ENCODE results near the gene TFR2. TPM values are rescaled to one million over a fixed set of nuclear protein-coding genes. Genes with fewer than 3 reads are reported as not detected.

The TFR2 gene
- total and polyA plus RNA-seq, 2 of the 13 experiments (the other 11 are each of a cell fraction or from before 2014, with no cell fraction given), result 36.9 to 64.2 TPM

- TF ChIP-seq, protein P1, sequence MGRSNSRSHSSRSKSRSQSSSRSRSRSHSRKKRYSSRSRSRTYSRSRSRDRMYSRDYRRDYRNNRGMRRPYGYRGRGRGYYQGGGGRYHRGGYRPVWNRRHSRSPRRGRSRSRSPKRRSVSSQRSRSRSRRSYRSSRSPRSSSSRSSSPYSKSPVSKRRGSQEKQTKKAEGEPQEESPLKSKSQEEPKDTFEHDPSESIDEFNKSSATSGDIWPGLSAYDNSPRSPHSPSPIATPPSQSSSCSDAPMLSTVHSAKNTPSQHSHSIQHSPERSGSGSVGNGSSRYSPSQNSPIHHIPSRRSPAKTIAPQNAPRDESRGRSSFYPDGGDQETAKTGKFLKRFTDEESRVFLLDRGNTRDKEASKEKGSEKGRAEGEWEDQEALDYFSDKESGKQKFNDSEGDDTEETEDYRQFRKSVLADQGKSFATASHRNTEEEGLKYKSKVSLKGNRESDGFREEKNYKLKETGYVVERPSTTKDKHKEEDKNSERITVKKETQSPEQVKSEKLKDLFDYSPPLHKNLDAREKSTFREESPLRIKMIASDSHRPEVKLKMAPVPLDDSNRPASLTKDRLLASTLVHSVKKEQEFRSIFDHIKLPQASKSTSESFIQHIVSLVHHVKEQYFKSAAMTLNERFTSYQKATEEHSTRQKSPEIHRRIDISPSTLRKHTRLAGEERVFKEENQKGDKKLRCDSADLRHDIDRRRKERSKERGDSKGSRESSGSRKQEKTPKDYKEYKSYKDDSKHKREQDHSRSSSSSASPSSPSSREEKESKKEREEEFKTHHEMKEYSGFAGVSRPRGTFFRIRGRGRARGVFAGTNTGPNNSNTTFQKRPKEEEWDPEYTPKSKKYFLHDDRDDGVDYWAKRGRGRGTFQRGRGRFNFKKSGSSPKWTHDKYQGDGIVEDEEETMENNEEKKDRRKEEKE (IDR thresholded peaks at IDR 0.05), result no peak
- TF ChIP-seq MAF1 (CRISPR knock-in tag; IDR thresholded peaks at IDR 0.05; ENCODE audit: borderline replicate concordance) (no peak), MAZ (IDR thresholded peaks at IDR 0.05; ENCODE audit: borderline replicate concordance, low read depth, low read length) (no peak), MAZ (CRISPR knock-in tag; IDR thresholded peaks at IDR 0.05; ENCODE audit: low read depth) (0 out of 2 replicates have a peak, but pooled peaks have one; percentile 12), ZSCAN31 (CRISPR knock-in tag; IDR thresholded peaks at IDR 0.05; ENCODE audit: low read depth) (no peak; the same call in 1 of the 2 replicates), ZNF766 (CRISPR knock-in tag; IDR thresholded peaks at IDR 0.05; ENCODE audit: borderline replicate concordance) (no peak), SMAD9 (CRISPR knock-in tag; IDR thresholded peaks at IDR 0.05) (no peak), ZFY (CRISPR knock-in tag; IDR thresholded peaks at IDR 0.05) (no peak), IRX3 (CRISPR knock-in tag; IDR thresholded peaks at IDR 0.05; ENCODE audit: borderline replicate concordance, low read depth) (no peak), CBX1 (IDR thresholded peaks at IDR 0.05; ENCODE audit: low read depth) (no peak), ZKSCAN5 (CRISPR knock-in tag; IDR thresholded peaks at IDR 0.05) (no peak), ELF3 (CRISPR knock-in tag; IDR thresholded peaks at IDR 0.05) (no peak), ZFP82 (CRISPR knock-in tag; IDR thresholded peaks at IDR 0.05; ENCODE audit: borderline replicate concordance) (no peak), GZF1 (CRISPR knock-in tag; IDR thresholded peaks at IDR 0.05) (no peak; the same call in 1 of the 2 replicates), ZGPAT (CRISPR knock-in tag; IDR thresholded peaks at IDR 0.05) (0 out of 2 replicates have a peak, but pooled peaks have one; percentile 28), PHB2 (IDR thresholded peaks at IDR 0.05; ENCODE audit: partially characterized antibody) (no peak), RBAK (CRISPR knock-in tag; IDR thresholded peaks at IDR 0.05) (no peak), ZNF253 (CRISPR knock-in tag; IDR thresholded peaks at IDR 0.05; ENCODE audit: borderline replicate concordance) (no peak), ARID2 (CRISPR knock-in tag; IDR thresholded peaks at IDR 0.05; ENCODE audit: borderline replicate concordance) (no peak), GATA4 (IDR thresholded peaks at IDR 0.05; ENCODE audit: borderline replicate concordance, low read depth) (no peak), ZNF713 (CRISPR knock-in tag; IDR thresholded peaks at IDR 0.05) (no peak), ZKSCAN1 (IDR thresholded peaks at IDR 0.05; ENCODE audit: low read length) (no peak), TBP (CRISPR knock-in tag; IDR thresholded peaks at IDR 0.05) (no peak), HOMEZ (CRISPR knock-in tag; IDR thresholded peaks at IDR 0.05; ENCODE audit: low read depth) (0 out of 2 replicates have a peak, but pooled peaks have one; percentile 7), SALL2 (CRISPR knock-in tag; IDR thresholded peaks at IDR 0.05) (no peak)
- TF ChIP-seq, protein P2, sequence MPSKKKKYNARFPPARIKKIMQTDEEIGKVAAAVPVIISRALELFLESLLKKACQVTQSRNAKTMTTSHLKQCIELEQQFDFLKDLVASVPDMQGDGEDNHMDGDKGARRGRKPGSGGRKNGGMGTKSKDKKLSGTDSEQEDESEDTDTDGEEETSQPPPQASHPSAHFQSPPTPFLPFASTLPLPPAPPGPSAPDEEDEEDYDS (CRISPR knock-in tag; IDR thresholded peaks at IDR 0.05), result no peak
Observed at GRCh38 chr7:100641860-100642533, 645 bp upstream of the TFR2 start (continued).
